ENCODE measurements around the gene P4HTM.

The P4HTM gene

DNA sequence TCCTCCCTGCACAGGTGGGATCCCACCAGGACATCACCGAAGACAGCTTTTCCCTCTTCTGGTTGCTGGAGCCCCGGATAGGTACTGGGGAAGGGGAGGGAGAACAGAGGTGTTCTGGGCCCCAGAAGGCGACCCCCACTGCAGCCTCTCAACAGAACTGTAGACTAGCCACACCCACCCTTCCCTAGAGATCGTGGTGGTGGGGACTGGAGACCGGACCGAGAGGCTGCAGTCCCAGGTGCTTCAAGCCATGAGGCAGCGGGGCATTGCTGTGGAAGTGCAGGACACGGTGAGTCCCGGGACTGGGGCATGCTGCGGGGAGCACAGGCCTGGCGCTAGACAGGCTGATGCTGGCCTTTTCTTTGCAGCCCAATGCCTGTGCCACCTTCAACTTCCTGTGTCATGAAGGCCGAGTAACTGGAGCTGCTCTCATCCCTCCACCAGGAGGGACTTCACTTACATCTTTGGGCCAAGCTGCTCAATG is 32.7 kb downstream of the P4HTM start:
- Histone ChIP-seq H3K27me3 (replicated peaks; ENCODE audit: control insufficient read depth, insufficient read depth, low read length, poor library complexity, severe bottlenecking) (no peaks in the 10 kb centered on the region), H3K4me3 (ENCODE audit: insufficient read depth, low read depth, low read length, poor library complexity, severe bottlenecking) (peak overlapping the region; percentile 99), H3K9me3 (ENCODE audit: control insufficient read depth, low read length) (no peaks in the 10 kb centered on the region), H3K4me1 (ENCODE audit: control insufficient read depth, insufficient read depth, low read length, poor library complexity, severe bottlenecking) (peaks cover 28% of the 10 kb centered on the region), H3K27ac (ENCODE audit: insufficient read depth, low read length, poor library complexity, severe bottlenecking) (peak overlapping the region; percentile 98), H3K36me3 (ENCODE audit: control insufficient read depth, insufficient read depth, low read length) (peaks cover 35% of the 10 kb centered on the region)
- DNase-seq: no peak

DNA sequence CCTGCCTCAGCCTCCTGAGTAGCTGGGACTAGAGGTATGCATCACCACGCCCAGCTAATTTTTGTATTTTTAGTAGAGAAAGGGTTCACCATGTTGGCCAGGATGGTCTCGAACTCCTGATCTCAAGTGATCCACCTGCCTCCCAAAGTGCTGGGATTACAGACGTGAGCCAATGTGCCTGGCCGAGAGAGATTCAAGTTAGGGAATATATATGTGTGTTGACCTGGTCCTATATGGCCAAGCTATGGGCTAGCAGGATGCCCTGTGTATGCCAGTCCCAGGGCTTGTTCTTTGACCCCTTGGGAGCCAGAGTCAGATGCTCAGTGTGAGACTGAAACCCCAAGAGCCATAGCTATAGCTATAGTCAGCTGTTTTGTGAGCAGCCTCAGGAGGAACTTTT is 33.7 kb downstream of the P4HTM start:
- Histone ChIP-seq H3K27ac (ENCODE audit: insufficient read depth, low read length, poor library complexity, severe bottlenecking) (no peak overlapping the region), H3K27me3 (replicated peaks; ENCODE audit: control insufficient read depth, insufficient read depth, low read length, poor library complexity, severe bottlenecking) (no peaks in the 10 kb centered on the region), H3K4me1 (ENCODE audit: control insufficient read depth, insufficient read depth, low read length, poor library complexity, severe bottlenecking) (peaks cover 35% of the 10 kb centered on the region), H3K9me3 (ENCODE audit: control insufficient read depth, low read length) (no peaks in the 10 kb centered on the region), H3K36me3 (ENCODE audit: control insufficient read depth, insufficient read depth, low read length) (peaks cover 35% of the 10 kb centered on the region), H3K4me3 (ENCODE audit: insufficient read depth, low read depth, low read length, poor library complexity, severe bottlenecking) (no peak overlapping the region)
- DNase-seq: no peak

GRCh38 chr3:49024449-49024848 is 34.4 kb downstream of the P4HTM start:
- H3K36me3 ChIP-seq (ENCODE audit: control insufficient read depth, insufficient read depth, low read length): peaks cover 35% of the 10 kb centered on the region
- peaks cover 35% of the 10 kb centered on the region for H3K4me1 ChIP-seq (ENCODE audit: control insufficient read depth, insufficient read depth, low read length, poor library complexity, severe bottlenecking)

DNA sequence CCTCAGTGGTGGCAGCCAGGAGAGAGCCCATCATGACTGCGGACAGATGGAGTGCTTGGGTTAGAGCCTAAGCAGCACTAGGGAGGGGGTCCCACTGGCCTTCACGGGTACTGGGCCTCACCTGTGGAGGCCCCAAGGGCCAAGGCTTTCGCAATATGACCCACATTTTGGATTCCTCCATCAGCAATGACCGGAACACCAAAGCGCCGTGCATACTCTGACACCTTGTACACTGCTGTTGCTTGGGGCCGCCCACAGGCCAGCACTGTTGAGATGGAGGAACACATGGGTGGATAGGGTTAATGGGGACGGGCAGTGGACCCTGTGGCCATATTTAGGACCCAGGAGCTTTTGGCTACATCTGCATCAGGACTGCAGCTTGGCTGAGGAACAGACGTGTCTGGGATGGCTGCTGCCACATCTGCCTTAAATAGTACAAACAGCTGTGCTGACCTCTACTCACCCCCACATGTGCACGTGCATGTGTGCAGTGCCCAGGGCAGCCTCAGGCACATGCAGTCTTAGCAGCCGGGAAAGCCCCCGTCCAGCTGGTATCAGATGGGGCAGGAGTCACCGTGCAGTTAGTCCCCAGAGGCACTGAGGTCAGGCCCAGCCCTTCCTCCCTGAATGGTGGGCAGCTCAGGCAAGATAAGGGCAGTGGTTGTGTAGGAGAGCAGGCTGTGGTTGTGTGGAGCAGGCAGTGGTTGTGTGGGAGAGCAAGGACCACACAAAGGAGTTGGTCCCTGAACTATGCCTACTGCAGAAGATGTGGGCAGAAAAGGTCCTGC is 35.2 kb downstream of the P4HTM start:
- Histone ChIP-seq H3K27ac (ENCODE audit: insufficient read depth, low read length, poor library complexity, severe bottlenecking) (no peak overlapping the region), H3K4me3 (ENCODE audit: insufficient read depth, low read depth, low read length, poor library complexity, severe bottlenecking) (no peak overlapping the region), H3K36me3 (ENCODE audit: control insufficient read depth, insufficient read depth, low read length) (peaks cover 36% of the 10 kb centered on the region), H3K9me3 (ENCODE audit: control insufficient read depth, low read length) (no peaks in the 10 kb centered on the region), H3K4me1 (ENCODE audit: control insufficient read depth, insufficient read depth, low read length, poor library complexity, severe bottlenecking) (peaks cover 28% of the 10 kb centered on the region), H3K27me3 (replicated peaks; ENCODE audit: control insufficient read depth, insufficient read depth, low read length, poor library complexity, severe bottlenecking) (no peaks in the 10 kb centered on the region)
- DNase-seq: no peak

More at GRCh38 chr3:49024449-49024848, 34.4 kb downstream of the P4HTM start:
- Histone ChIP-seq H3K27me3 (replicated peaks; ENCODE audit: control insufficient read depth, insufficient read depth, low read length, poor library complexity, severe bottlenecking) (no peaks in the 10 kb centered on the region), H3K9me3 (ENCODE audit: control insufficient read depth, low read length) (no peaks in the 10 kb centered on the region), H3K27ac (ENCODE audit: insufficient read depth, low read length, poor library complexity, severe bottlenecking) (no peak overlapping the region), H3K4me3 (ENCODE audit: insufficient read depth, low read depth, low read length, poor library complexity, severe bottlenecking) (no peak overlapping the region)
- no peak for DNase-seq

GRCh38 chr3:49025793-49026520 is 35.9 kb downstream of the P4HTM start:
- no peak for DNase-seq
- no peak overlapping the region for H3K4me3 ChIP-seq (ENCODE audit: insufficient read depth, low read depth, low read length, poor library complexity, severe bottlenecking)
- peaks cover 21% of the 10 kb centered on the region for H3K4me1 ChIP-seq (ENCODE audit: control insufficient read depth, insufficient read depth, low read length, poor library complexity, severe bottlenecking)
- no peak overlapping the region for H3K27ac ChIP-seq (ENCODE audit: insufficient read depth, low read length, poor library complexity, severe bottlenecking)
- no peaks in the 10 kb centered on the region for H3K27me3 ChIP-seq (replicated peaks; ENCODE audit: control insufficient read depth, insufficient read depth, low read length, poor library complexity, severe bottlenecking)
- peaks cover 44% of the 10 kb centered on the region for H3K36me3 ChIP-seq (ENCODE audit: control insufficient read depth, insufficient read depth, low read length)
- H3K9me3 ChIP-seq (ENCODE audit: control insufficient read depth, low read length): no peaks in the 10 kb centered on the region

GRCh38 chr3:49026536-49026935 is 36.5 kb downstream of the P4HTM start:
- Histone ChIP-seq H3K27ac (ENCODE audit: insufficient read depth, low read length, poor library complexity, severe bottlenecking) (peak overlapping the region; percentile 8), H3K4me1 (ENCODE audit: control insufficient read depth, insufficient read depth, low read length, poor library complexity, severe bottlenecking) (peaks cover 21% of the 10 kb centered on the region), H3K36me3 (ENCODE audit: control insufficient read depth, insufficient read depth, low read length) (peaks cover 48% of the 10 kb centered on the region), H3K27me3 (replicated peaks; ENCODE audit: control insufficient read depth, insufficient read depth, low read length, poor library complexity, severe bottlenecking) (no peaks in the 10 kb centered on the region), H3K4me3 (ENCODE audit: insufficient read depth, low read depth, low read length, poor library complexity, severe bottlenecking) (no peak overlapping the region), H3K9me3 (ENCODE audit: control insufficient read depth, low read length) (no peaks in the 10 kb centered on the region)
- no peak for DNase-seq

- no peak for DNase-seq
- H3K4me3 ChIP-seq (ENCODE audit: insufficient read depth, low read depth, low read length, poor library complexity, severe bottlenecking): no peak overlapping the region
- peaks cover 59% of the 10 kb centered on the region for H3K36me3 ChIP-seq (ENCODE audit: control insufficient read depth, insufficient read depth, low read length)
- peak overlapping the region; percentile 92 for H3K27ac ChIP-seq (ENCODE audit: insufficient read depth, low read length, poor library complexity, severe bottlenecking)
- H3K9me3 ChIP-seq (ENCODE audit: control insufficient read depth, low read length): no peaks in the 10 kb centered on the region
- peaks cover 19% of the 10 kb centered on the region for H3K4me1 ChIP-seq (ENCODE audit: control insufficient read depth, insufficient read depth, low read length, poor library complexity, severe bottlenecking)
- H3K27me3 ChIP-seq (replicated peaks; ENCODE audit: control insufficient read depth, insufficient read depth, low read length, poor library complexity, severe bottlenecking): no peaks in the 10 kb centered on the region
Measured at GRCh38 chr3:49027634-49028033, 37.6 kb downstream of the P4HTM start.

- Histone ChIP-seq H3K36me3 (ENCODE audit: control insufficient read depth, insufficient read depth, low read length) (peaks cover 62% of the 10 kb centered on the region), H3K27me3 (replicated peaks; ENCODE audit: control insufficient read depth, insufficient read depth, low read length, poor library complexity, severe bottlenecking) (no peaks in the 10 kb centered on the region), H3K9me3 (ENCODE audit: control insufficient read depth, low read length) (no peaks in the 10 kb centered on the region), H3K4me1 (ENCODE audit: control insufficient read depth, insufficient read depth, low read length, poor library complexity, severe bottlenecking) (peaks cover 12% of the 10 kb centered on the region), H3K27ac (ENCODE audit: insufficient read depth, low read length, poor library complexity, severe bottlenecking) (peak overlapping the region; percentile 92), H3K4me3 (ENCODE audit: insufficient read depth, low read depth, low read length, poor library complexity, severe bottlenecking) (peak overlapping the region; percentile 78)
- DNase-seq: no peak
Measured at GRCh38 chr3:49028298-49028672, 38.2 kb downstream of the P4HTM start.

- H3K9me3 ChIP-seq (ENCODE audit: control insufficient read depth, low read length): no peaks in the 10 kb centered on the region
- peak; percentile 86 to 91 (median 89) for DNase-seq
- no peaks in the 10 kb centered on the region for H3K27me3 ChIP-seq (replicated peaks; ENCODE audit: control insufficient read depth, insufficient read depth, low read length, poor library complexity, severe bottlenecking)
- H3K4me1 ChIP-seq (ENCODE audit: control insufficient read depth, insufficient read depth, low read length, poor library complexity, severe bottlenecking): peaks cover 12% of the 10 kb centered on the region
- H3K27ac ChIP-seq (ENCODE audit: insufficient read depth, low read length, poor library complexity, severe bottlenecking): peak within 1 kb of the TSS; percentile 92
- peak within 1 kb of the TSS; percentile 78 for H3K4me3 ChIP-seq (ENCODE audit: insufficient read depth, low read depth, low read length, poor library complexity, severe bottlenecking)
- H3K36me3 ChIP-seq (ENCODE audit: control insufficient read depth, insufficient read depth, low read length): peaks cover 61% of the 10 kb centered on the region
Measured at GRCh38 chr3:49028673-49029562, 38.9 kb downstream of the P4HTM start, which contains the start of gene IMPDH2. Gene IMPDH2 (minus strand): TSS chr3:49029398. CDS start chr3:49029350, 48 bp downstream.
